WTC11 (cell line): ENCODE measurements around the gene SMKR1. TPM values are rescaled to one million over a fixed set of nuclear protein-coding genes. Genes with fewer than 3 reads are reported as not detected.

Experiments used
- ATAC-seq: fragments of 200-7000 bp; cut with Tn5 transposase; 2 replicates; pipeline ENCODE4 v1.10.0; 2021; ENCODE audit warnings: mild to moderate bottlenecking, moderate library complexity
- CTCF ChIA-PET: fragments of 300-600 bp; sonication (Branson Sonifier 250); formaldehyde crosslinking; loops from one replicate; lab custom pipeline; 2021; ENCODE audit warnings: antibody characterized with exemption; lab: Charles Lee
- POLR2A ChIA-PET: fragments of 350-600 bp; sonication (Branson Sonifier 250); formaldehyde crosslinking; loops from one replicate; lab custom pipeline; 2021; ENCODE audit warnings: antibody characterized with exemption; lab: Charles Lee
- DNase-seq: peaks from one replicate; pipeline ENCODE4 v3.0.0; 2021; ENCODE audit warnings: low spot score
- H3K27ac Mint-ChIP-seq: 2 replicates; pipeline ENCODE4 v1.8.0; 2021; ENCODE audit warnings: mixed read lengths
- H3K27me3 Mint-ChIP-seq: 2 replicates; pipeline ENCODE4 v1.8.0; 2021; ENCODE audit warnings: low read depth, mild to moderate bottlenecking, moderate library complexity, mixed read lengths
- H3K36me3 Mint-ChIP-seq: 2 replicates; pipeline ENCODE4 v1.8.0; 2021; ENCODE audit warnings: mixed read lengths
- H3K4me1 Mint-ChIP-seq: 2 replicates; pipeline ENCODE4 v1.8.0; 2022; ENCODE audit warnings: mixed read lengths
- H3K4me3 Mint-ChIP-seq: 2 replicates; pipeline ENCODE4 v1.8.0; 2021; ENCODE audit warnings: mild to moderate bottlenecking, moderate library complexity, mixed read lengths
- H3K9me3 Mint-ChIP-seq: 2 replicates; pipeline ENCODE4 v1.8.0; 2021; ENCODE audit warnings: mixed read lengths
- AR ChIP-seq: fragments of 250-450 bp; sonication (Bioruptor Pico); IDR thresholded peaks from 2 replicates; pipeline ENCODE4 v1.9.0; 2021; ENCODE audit warnings: mild to moderate bottlenecking
- ATF2 ChIP-seq: sonication (generic); formaldehyde crosslinking; IDR thresholded peaks from 2 replicates; pipeline ENCODE4 v1.8.1; 2022; ENCODE audit warnings: low read depth, missing genetic modification reagents, borderline replicate concordance
- ATF3 ChIP-seq: sonication (generic); formaldehyde crosslinking; conservative IDR thresholded peaks from 2 replicates; pipeline ENCODE4 v1.8.1; 2022; ENCODE audit warnings: mild to moderate bottlenecking, missing genetic modification reagents
- ATF6 ChIP-seq: sonication (generic); formaldehyde crosslinking; IDR thresholded peaks from 2 replicates; pipeline ENCODE4 v1.8.1; 2023; ENCODE audit warnings: mild to moderate bottlenecking, missing genetic modification reagents
- CTCF ChIP-seq: fragments of 200-600 bp; IDR thresholded peaks from 2 replicates; pipeline ENCODE4 v1.8.0; 2022; ENCODE audit warnings: antibody characterized with exemption
- E2F4 ChIP-seq: sonication (generic); formaldehyde crosslinking; IDR thresholded peaks from 2 replicates; pipeline ENCODE4 v1.8.1; 2022; ENCODE audit warnings: low read depth, mild to moderate bottlenecking, moderate library complexity, missing genetic modification reagents, borderline replicate concordance
- ELF4 ChIP-seq: sonication (generic); formaldehyde crosslinking; IDR thresholded peaks from 2 replicates; pipeline ENCODE4 v1.8.1; 2022; ENCODE audit warnings: low read depth, mild to moderate bottlenecking, moderate library complexity, missing genetic modification reagents
- ESRRA ChIP-seq: sonication (generic); formaldehyde crosslinking; IDR thresholded peaks from 2 replicates; pipeline ENCODE4 v1.8.1; 2022; ENCODE audit warnings: mild to moderate bottlenecking, missing genetic modification reagents, borderline replicate concordance
- ETV6 ChIP-seq: sonication (generic); formaldehyde crosslinking; IDR thresholded peaks from 2 replicates; pipeline ENCODE4 v1.8.1; 2022; ENCODE audit warnings: mild to moderate bottlenecking, missing genetic modification reagents
- FOXJ3 ChIP-seq: sonication (generic); formaldehyde crosslinking; IDR thresholded peaks from 2 replicates; pipeline ENCODE4 v1.9.0; 2021; ENCODE audit warnings: missing genetic modification reagents, mild to moderate bottlenecking, borderline replicate concordance
- GABPB1 ChIP-seq: sonication (generic); formaldehyde crosslinking; IDR thresholded peaks from 2 replicates; pipeline ENCODE4 v1.8.1; 2023; ENCODE audit warnings: mild to moderate bottlenecking, missing genetic modification reagents
- IRF2 ChIP-seq: sonication (generic); formaldehyde crosslinking; IDR thresholded peaks from 2 replicates; pipeline ENCODE4 v1.8.0; 2022; ENCODE audit warnings: low read depth, missing genetic modification reagents, borderline replicate concordance
- JUN ChIP-seq: sonication (generic); formaldehyde crosslinking; IDR thresholded peaks from 2 replicates; pipeline ENCODE4 v1.8.0; 2023; ENCODE audit warnings: mild to moderate bottlenecking, missing genetic modification reagents
- MAX ChIP-seq: sonication (generic); formaldehyde crosslinking; IDR thresholded peaks from 2 replicates; pipeline ENCODE4 v1.8.0; 2022; ENCODE audit warnings: mild to moderate bottlenecking, missing genetic modification reagents
- NFATC4 ChIP-seq: fragments of 250-450 bp; sonication (Bioruptor Pico); IDR thresholded peaks from 2 replicates; pipeline ENCODE4 v1.9.0; 2021; ENCODE audit warnings: mild to moderate bottlenecking
- NFYB ChIP-seq: sonication (generic); formaldehyde crosslinking; conservative IDR thresholded peaks from 2 replicates; pipeline ENCODE4 v1.8.0; 2022; ENCODE audit warnings: low read depth, missing genetic modification reagents
- OVOL2 ChIP-seq: fragments of 250-450 bp; sonication (Bioruptor Pico); IDR thresholded peaks from 2 replicates; pipeline ENCODE4 v1.9.0; 2021; ENCODE audit warnings: mild to moderate bottlenecking, borderline replicate concordance
- PRRX2 ChIP-seq: fragments of 250-450 bp; sonication (Bioruptor Pico); IDR thresholded peaks from 2 replicates; pipeline ENCODE4 v1.8.0; 2021; ENCODE audit warnings: mild to moderate bottlenecking
- TEAD4 ChIP-seq: sonication (generic); formaldehyde crosslinking; IDR thresholded peaks from 2 replicates; pipeline ENCODE4 v1.8.0; 2022; ENCODE audit warnings: mild to moderate bottlenecking, missing genetic modification reagents
- TP53 ChIP-seq: sonication (generic); formaldehyde crosslinking; IDR thresholded peaks from 2 replicates; pipeline ENCODE4 v1.8.1; 2023; ENCODE audit warnings: mild to moderate bottlenecking, missing genetic modification reagents
- USF1 ChIP-seq: sonication (generic); formaldehyde crosslinking; IDR thresholded peaks from 2 replicates; pipeline ENCODE4 v1.8.0; 2022; ENCODE audit warnings: mild to moderate bottlenecking, missing genetic modification reagents
- ZBTB43 ChIP-seq: sonication (generic); formaldehyde crosslinking; IDR thresholded peaks from 2 replicates; pipeline ENCODE4 v1.8.1; 2023; ENCODE audit warnings: mild to moderate bottlenecking, missing genetic modification reagents
- ZNF219 ChIP-seq: sonication (generic); formaldehyde crosslinking; IDR thresholded peaks from 2 replicates; pipeline ENCODE4 v1.8.0; 2023; ENCODE audit warnings: missing genetic modification reagents, mild to moderate bottlenecking, borderline replicate concordance
- ZNF317 ChIP-seq: sonication (generic); formaldehyde crosslinking; IDR thresholded peaks from 2 replicates; pipeline ENCODE4 v1.8.1; 2023; ENCODE audit warnings: low read depth, mild to moderate bottlenecking, moderate library complexity, missing genetic modification reagents, borderline replicate concordance
- ZNF396 ChIP-seq: fragments of 250-450 bp; sonication (Bioruptor Pico); IDR thresholded peaks from 2 replicates; pipeline ENCODE4 v1.8.0; 2021; ENCODE audit warnings: mild to moderate bottlenecking, moderate library complexity, borderline replicate concordance
- total RNA-seq: library from RNA; stranded (reverse); gene quantifications from 3 replicates; pipeline ENCODE4 v1.2.3, GENCODE V29; 2021

Gene SMKR1
- total RNA-seq, 1 experiment from 2014 or later, result 0.50 TPM

- CTCF ChIA-PET, result interaction anchor here (1.0 kb wide), 1 partner anchor 112 kb away, joined by 3 read pairs; no protein-coding TSS in a partner anchor
- no peak for DNase-seq
- no peak for TF ChIP-seq OVOL2 (CRISPR knock-in tag)
- TF ChIP-seq GABPB1 (CRISPR knock-in tag), result no peak
- no peak for TF ChIP-seq USF1
- no peak for TF ChIP-seq ZNF396 (CRISPR knock-in tag)
- TF ChIP-seq ELF4 (CRISPR knock-in tag), result no peak
- no peak for TF ChIP-seq FOXJ3
- no peak for TF ChIP-seq ATF2
- no peak for TF ChIP-seq E2F4 (CRISPR knock-in tag)
- no peak for TF ChIP-seq ATF3 (CRISPR knock-in tag)
- no peak for TF ChIP-seq ZNF317
- no peak for TF ChIP-seq JUN
- no peak for TF ChIP-seq ETV6 (CRISPR knock-in tag)
- TF ChIP-seq ZBTB43 (CRISPR knock-in tag), result no peak
- H3K4me3 Mint-ChIP-seq, result no peak overlapping the region
- no peaks in the 10 kb centered on the region for H3K4me1 Mint-ChIP-seq
- no peaks in the 10 kb centered on the region for H3K9me3 Mint-ChIP-seq
- H3K27me3 Mint-ChIP-seq, result peaks cover 14% of the 10 kb centered on the region
- ATAC-seq, result no peak
- H3K27ac Mint-ChIP-seq, result no peak overlapping the region
- H3K36me3 Mint-ChIP-seq, result no peaks in the 10 kb centered on the region
- POLR2A ChIA-PET, result no interaction called here
Measured at GRCh38 chr7:129495987-129496386, 6.3 kb upstream of the SMKR1 start.

- CTCF ChIA-PET, result interaction anchor here (1.0 kb wide), 1 partner anchor 111 kb away, joined by 3 read pairs; no protein-coding TSS in a partner anchor
- no peak for TF ChIP-seq ZNF219 (CRISPR knock-in tag)
- TF ChIP-seq AR (CRISPR knock-in tag), result no peak
- TF ChIP-seq CTCF, result no peak
- TF ChIP-seq OVOL2 (CRISPR knock-in tag), result no peak
- TF ChIP-seq NFATC4 (CRISPR knock-in tag), result no peak
- TF ChIP-seq MAX (CRISPR knock-in tag), result no peak
- TF ChIP-seq NFYB, result no peak
- TF ChIP-seq ATF6 (CRISPR knock-in tag), result no peak
- TF ChIP-seq ESRRA (CRISPR knock-in tag), result no peak
- no peak for TF ChIP-seq TP53 (CRISPR knock-in tag)
- TF ChIP-seq JUN, result no peak
- TF ChIP-seq TEAD4, result no peak
- no peak for TF ChIP-seq IRF2 (CRISPR knock-in tag)
- TF ChIP-seq PRRX2 (CRISPR knock-in tag), result no peak
Measured at GRCh38 chr7:129496653-129497052, 5.7 kb upstream of the SMKR1 start.

More at GRCh38 chr7:129496653-129497052, 5.7 kb upstream of the SMKR1 start:
- POLR2A ChIA-PET, result no interaction called here
- Mint-ChIP-seq H3K27me3 (peaks cover 21% of the 10 kb centered on the region), H3K27ac (no peak overlapping the region), H3K4me1 (no peaks in the 10 kb centered on the region; the same call in 1 of the 2 replicates), H3K36me3 (no peaks in the 10 kb centered on the region), H3K4me3 (no peak overlapping the region), H3K9me3 (no peaks in the 10 kb centered on the region)
- DNase-seq (no peak), ATAC-seq (no peak)
